Neural progenitor cell (in vitro differentiated cells): ENCODE results near the gene MMP21. TPM values are rescaled to one million over a fixed set of nuclear protein-coding genes. Genes with fewer than 3 reads are reported as not detected.

Experiments used
- DNase-seq: peaks from one replicate; pipeline ENCODE4 v3.0.0-alpha.2; 2016; ENCODE audit warnings: low spot score
- H2AFZ ChIP-seq: fragments of 200-600 bp; sonication (generic); replicated peaks from 2 replicates; pipeline ENCODE4 v1.6.1; 2016; ENCODE audit warnings: antibody characterized with exemption
- H3F3A ChIP-seq: fragments of 200-600 bp; sonication (generic); 2 replicates; pipeline ENCODE4 v1.6.1; 2016; ENCODE audit warnings: antibody characterized with exemption, low read depth
- H3K27ac ChIP-seq: fragments of 200-600 bp; sonication (generic); 2 replicates; pipeline ENCODE4 v1.5.1; 2016; ENCODE audit warnings: mild to moderate bottlenecking
- H3K27me3 ChIP-seq: fragments of 200-600 bp; sonication (generic); 2 replicates; pipeline ENCODE4 v1.6.1; 2016; ENCODE audit warnings: mild to moderate bottlenecking, moderate library complexity
- H3K36me3 ChIP-seq: fragments of 200-600 bp; sonication (generic); 2 replicates; pipeline ENCODE4 v1.5.1; 2016
- H3K4me1 ChIP-seq: fragments of 200-600 bp; sonication (generic); 2 replicates; pipeline ENCODE4 v1.6.1; 2016; ENCODE audit warnings: mixed run types
- H3K4me2 ChIP-seq: fragments of 200-600 bp; sonication (generic); 2 replicates; pipeline ENCODE4 v1.6.1; 2016
- H3K4me3 ChIP-seq: fragments of 200-600 bp; sonication (generic); 2 replicates; pipeline ENCODE4 v1.5.1; 2016
- H3K79me2 ChIP-seq: fragments of 200-600 bp; sonication (generic); 2 replicates; pipeline ENCODE4 v1.6.1; 2016; ENCODE audit warnings: low read depth
- H3K9ac ChIP-seq: fragments of 200-600 bp; sonication (generic); 2 replicates; pipeline ENCODE4 v1.6.1; 2016
- H3K9me3 ChIP-seq: fragments of 200-600 bp; sonication (generic); 2 replicates; pipeline ENCODE4 v1.5.1; 2016; ENCODE audit warnings: low read depth
- H4K20me1 ChIP-seq: fragments of 200-600 bp; sonication (generic); 2 replicates; pipeline ENCODE4 v1.6.1; 2016; ENCODE audit warnings: low read depth
- H3K27ac Mint-ChIP-seq: 3 replicates; pipeline ENCODE4 v1.8.0; 2021; ENCODE audit warnings: mixed read lengths
- H3K27me3 Mint-ChIP-seq: 2 replicates; pipeline ENCODE4 v1.8.0; 2022; ENCODE audit warnings: low read depth, mild to moderate bottlenecking, inconsistent platforms, moderate library complexity, mixed read lengths; ENCODE audit not compliant: insufficient read depth
- H3K36me3 Mint-ChIP-seq: 3 replicates; pipeline ENCODE4 v1.8.0; 2021; ENCODE audit warnings: mixed read lengths
- H3K4me1 Mint-ChIP-seq: 3 replicates; pipeline ENCODE4 v1.8.0; 2021; ENCODE audit warnings: mixed read lengths
- H3K4me3 Mint-ChIP-seq: 3 replicates; pipeline ENCODE4 v1.8.0; 2021; ENCODE audit warnings: mild to moderate bottlenecking, moderate library complexity, mixed read lengths
- H3K9me3 Mint-ChIP-seq: 3 replicates; pipeline ENCODE4 v1.8.0; 2020; ENCODE audit warnings: mixed read lengths
- EZH2 ChIP-seq: fragments of 200-600 bp; sonication (generic); IDR thresholded peaks from 2 replicates; pipeline ENCODE4 v1.6.1; 2017; ENCODE audit warnings: antibody characterized with exemption, mild to moderate bottlenecking, moderate library complexity
- EZH2phosphoT487 ChIP-seq: fragments of 200-600 bp; sonication (generic); IDR thresholded peaks from 2 replicates; pipeline ENCODE4 v1.6.1; 2017; ENCODE audit warnings: antibody characterized with exemption
- total RNA-seq: library from RNA; depleted of rRNA; stranded (reverse); fragments of >200 nt; gene quantifications from 2 replicates; pipeline ENCODE4 v1.2.3, GENCODE V29; 2015; ENCODE audit warnings: low replicate concordance
- TF ChIP-seq, protein P1 (sequence below): fragments of 200-600 bp; sonication (generic); IDR thresholded peaks from 2 replicates; pipeline ENCODE4 v1.5.1; 2017; ENCODE audit warnings: antibody characterized with exemption, mild to moderate bottlenecking

The MMP21 gene
- total RNA-seq, 1 donor from 2014 or later, result not detected

DNA sequence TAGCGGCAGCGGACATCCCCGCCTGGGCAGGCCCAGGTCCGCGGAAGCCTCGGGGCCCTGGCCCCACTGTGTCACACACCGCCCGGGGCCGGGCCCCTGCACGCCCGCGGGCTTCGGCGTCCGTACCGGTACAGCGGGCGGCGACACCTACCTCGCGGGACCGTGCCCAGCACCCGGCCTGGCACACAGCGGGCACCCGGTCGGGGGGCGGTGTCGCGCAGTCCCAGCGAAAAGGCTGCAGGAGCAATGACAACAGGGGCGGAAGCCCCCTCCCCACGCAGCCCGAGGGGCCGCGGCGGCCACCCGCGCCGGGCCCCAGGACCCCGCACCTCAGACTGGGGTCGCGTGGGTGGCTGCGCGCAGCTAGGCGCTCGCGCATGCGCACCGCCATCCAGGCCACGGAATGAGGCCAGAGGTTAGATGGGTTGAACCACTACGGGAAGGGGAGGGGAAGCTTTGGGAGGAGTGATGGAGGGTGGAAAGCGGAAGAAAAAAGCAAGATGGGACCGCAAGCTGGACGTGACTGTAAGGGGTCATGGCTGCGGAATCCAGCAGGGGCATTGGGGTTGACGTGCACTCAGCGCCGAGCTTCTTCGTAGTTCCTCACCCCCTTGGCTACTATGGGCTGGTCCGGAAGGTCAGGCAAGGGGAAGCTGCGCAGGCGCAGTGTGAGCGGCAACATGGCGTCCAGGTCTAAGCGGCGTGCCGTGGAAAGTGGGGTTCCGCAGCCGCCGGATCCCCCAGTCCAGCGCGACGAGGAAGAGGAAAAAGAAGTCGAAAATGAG is 47.4 kb upstream of the MMP21 start, which contains the start of the genes BCCIP and UROS:
BCCIP (plus strand) TSS at position 669 of the 785 bp plus-strand sequence; CDS start at position 681, 12 bp downstream.
UROS (minus strand) TSS at position 381 of the 785 bp plus-strand sequence. CDS start 6,759 bp downstream, outside the sequence.
- Histone ChIP-seq H4K20me1 (peaks cover 21% of the 10 kb centered on the region), H3K4me1 (peaks cover 8% of the 10 kb centered on the region), H2AFZ (peak within 1 kb of the TSS; percentile 100), H3K79me2 (peaks cover 59% of the 10 kb centered on the region), H3K4me3 (peak within 1 kb of the TSS; percentile 94), H3K36me3 (peaks cover 10% of the 10 kb centered on the region), H3F3A (no peaks in the 10 kb centered on the region), H3K27ac (peak within 1 kb of the TSS; percentile 99), H3K9me3 (no peaks in the 10 kb centered on the region), H3K4me2 (peak within 1 kb of the TSS; percentile 91), H3K9ac (peak within 1 kb of the TSS; percentile 98), H3K27me3 (no peaks in the 10 kb centered on the region)
- H3K9me3 Mint-ChIP-seq, result no peaks in the 10 kb centered on the region
- H3K36me3 Mint-ChIP-seq, result peaks cover 2% of the 10 kb centered on the region
- peaks cover 8% of the 10 kb centered on the region for H3K4me1 Mint-ChIP-seq
- peak; percentile 97 for DNase-seq
- H3K4me3 Mint-ChIP-seq, result peak within 1 kb of the TSS; percentile 91
- no peaks in the 10 kb centered on the region for H3K27me3 Mint-ChIP-seq
- TF ChIP-seq EZH2phosphoT487 (no peak), EZH2 (no peak)
- TF ChIP-seq, protein P1, sequence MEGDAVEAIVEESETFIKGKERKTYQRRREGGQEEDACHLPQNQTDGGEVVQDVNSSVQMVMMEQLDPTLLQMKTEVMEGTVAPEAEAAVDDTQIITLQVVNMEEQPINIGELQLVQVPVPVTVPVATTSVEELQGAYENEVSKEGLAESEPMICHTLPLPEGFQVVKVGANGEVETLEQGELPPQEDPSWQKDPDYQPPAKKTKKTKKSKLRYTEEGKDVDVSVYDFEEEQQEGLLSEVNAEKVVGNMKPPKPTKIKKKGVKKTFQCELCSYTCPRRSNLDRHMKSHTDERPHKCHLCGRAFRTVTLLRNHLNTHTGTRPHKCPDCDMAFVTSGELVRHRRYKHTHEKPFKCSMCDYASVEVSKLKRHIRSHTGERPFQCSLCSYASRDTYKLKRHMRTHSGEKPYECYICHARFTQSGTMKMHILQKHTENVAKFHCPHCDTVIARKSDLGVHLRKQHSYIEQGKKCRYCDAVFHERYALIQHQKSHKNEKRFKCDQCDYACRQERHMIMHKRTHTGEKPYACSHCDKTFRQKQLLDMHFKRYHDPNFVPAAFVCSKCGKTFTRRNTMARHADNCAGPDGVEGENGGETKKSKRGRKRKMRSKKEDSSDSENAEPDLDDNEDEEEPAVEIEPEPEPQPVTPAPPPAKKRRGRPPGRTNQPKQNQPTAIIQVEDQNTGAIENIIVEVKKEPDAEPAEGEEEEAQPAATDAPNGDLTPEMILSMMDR, result no peak
- H3K27ac Mint-ChIP-seq, result no peak within 1 kb of the TSS

DNA sequence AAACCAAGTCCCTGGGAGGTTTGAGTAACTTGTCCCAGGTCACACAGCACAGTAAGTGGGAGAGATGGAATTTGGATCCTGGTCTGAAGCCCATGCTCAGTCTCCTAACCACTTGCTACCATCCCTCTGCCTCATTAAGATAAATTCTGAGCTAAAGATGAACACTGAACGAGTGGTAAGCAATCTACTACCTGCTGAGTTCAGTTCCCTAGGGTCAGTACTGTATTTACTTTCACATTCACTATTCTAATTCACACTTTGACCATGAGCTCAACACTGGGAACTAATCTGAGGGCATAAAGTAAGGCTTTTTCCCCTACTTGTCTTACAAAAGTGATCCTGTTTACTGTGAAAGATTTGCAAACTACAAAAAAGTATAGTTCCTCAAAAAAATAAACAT is 45.1 kb upstream of the MMP21 start:
- H3K4me3 Mint-ChIP-seq, result no peak overlapping the region

DNA sequence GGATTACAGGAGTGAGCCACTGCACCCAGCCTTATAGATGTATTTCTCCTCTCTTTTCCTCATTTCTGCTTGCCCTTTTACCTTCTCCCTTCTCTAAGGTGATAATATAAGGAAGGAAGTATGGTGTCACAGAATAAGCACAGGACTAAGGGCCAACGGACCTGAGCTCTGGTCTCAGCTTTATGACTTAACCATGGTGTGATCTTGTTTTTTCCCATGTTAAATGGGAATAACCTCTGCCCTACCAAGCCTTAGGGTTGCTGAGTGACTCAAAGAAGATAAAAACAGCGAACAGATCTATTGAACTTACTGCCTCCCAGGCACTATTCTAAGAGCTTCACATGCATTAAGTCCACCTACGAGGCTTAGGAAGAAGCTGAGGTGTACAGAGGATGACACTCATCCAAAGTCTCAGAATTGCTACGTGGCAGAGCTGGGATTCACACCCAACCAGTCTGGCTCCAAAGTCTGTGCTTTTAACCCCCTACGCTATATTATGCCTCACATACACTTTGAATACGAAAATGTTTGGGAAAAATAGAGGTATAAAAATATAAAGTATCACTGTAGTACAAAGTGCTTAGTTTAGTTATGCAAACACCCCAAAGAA is 41.8 kb upstream of the MMP21 start:
- DNase-seq, result no peak
- peaks cover 5% of the 10 kb centered on the region for H3K36me3 Mint-ChIP-seq
- no peaks in the 10 kb centered on the region for H3K9me3 ChIP-seq
- H3K36me3 ChIP-seq, result no peaks in the 10 kb centered on the region
- H3K27me3 ChIP-seq, result no peaks in the 10 kb centered on the region
- no peak overlapping the region for H3K4me2 ChIP-seq
- no peaks in the 10 kb centered on the region for H3K27me3 Mint-ChIP-seq
- no peak overlapping the region for H3K4me3 Mint-ChIP-seq
- peaks cover 17% of the 10 kb centered on the region for H3K79me2 ChIP-seq
- no peak for TF ChIP-seq EZH2phosphoT487
- TF ChIP-seq, protein P1, result no peak
- TF ChIP-seq EZH2, result no peak
- H2AFZ ChIP-seq, result no peak overlapping the region
- H3K27ac ChIP-seq, result no peak overlapping the region
- H3F3A ChIP-seq, result no peaks in the 10 kb centered on the region
- no peak overlapping the region for H3K4me3 ChIP-seq
- H4K20me1 ChIP-seq, result no peaks in the 10 kb centered on the region
- no peak overlapping the region for H3K9ac ChIP-seq
- no peak overlapping the region for H3K27ac Mint-ChIP-seq
- H3K4me1 Mint-ChIP-seq, result peaks cover 6% of the 10 kb centered on the region
- no peaks in the 10 kb centered on the region for H3K4me1 ChIP-seq
- no peaks in the 10 kb centered on the region for H3K9me3 Mint-ChIP-seq

More for the DNA sequence above, 45.1 kb upstream of the MMP21 start:
- TF ChIP-seq EZH2phosphoT487 (no peak), EZH2 (no peak)
- TF ChIP-seq, protein P1, result no peak
- Mint-ChIP-seq H3K27ac (no peak overlapping the region), H3K36me3 (no peaks in the 10 kb centered on the region), H3K27me3 (no peaks in the 10 kb centered on the region), H3K4me1 (peaks cover 6% of the 10 kb centered on the region), H3K9me3 (no peaks in the 10 kb centered on the region)
- no peaks in the 10 kb centered on the region for H3F3A ChIP-seq
- peaks cover 17% of the 10 kb centered on the region for H4K20me1 ChIP-seq
- no peak overlapping the region for H3K9ac ChIP-seq
- H3K36me3 ChIP-seq, result no peaks in the 10 kb centered on the region
- H2AFZ ChIP-seq, result no peak overlapping the region
- no peaks in the 10 kb centered on the region for H3K27me3 ChIP-seq
- peaks cover 47% of the 10 kb centered on the region for H3K79me2 ChIP-seq
- H3K4me1 ChIP-seq, result peaks cover 8% of the 10 kb centered on the region
- H3K9me3 ChIP-seq, result no peaks in the 10 kb centered on the region
- DNase-seq, result no peak
- H3K27ac ChIP-seq, result no peak overlapping the region
- H3K4me2 ChIP-seq, result no peak overlapping the region
- H3K4me3 ChIP-seq, result no peak overlapping the region
